ENCODE measurements around the gene S1PR2. TPM values are rescaled to one million over a fixed set of nuclear protein-coding genes. Genes with fewer than 3 reads are reported as not detected.
"Not testable (repeated sequence)": the region's sequence is repeated elsewhere in the genome, so short reads cannot be mapped to it uniquely, and the experiment has no call there.

S1PR2 gene
- polyA plus RNA-seq, 1 donor, result 11.9 TPM

DNA sequence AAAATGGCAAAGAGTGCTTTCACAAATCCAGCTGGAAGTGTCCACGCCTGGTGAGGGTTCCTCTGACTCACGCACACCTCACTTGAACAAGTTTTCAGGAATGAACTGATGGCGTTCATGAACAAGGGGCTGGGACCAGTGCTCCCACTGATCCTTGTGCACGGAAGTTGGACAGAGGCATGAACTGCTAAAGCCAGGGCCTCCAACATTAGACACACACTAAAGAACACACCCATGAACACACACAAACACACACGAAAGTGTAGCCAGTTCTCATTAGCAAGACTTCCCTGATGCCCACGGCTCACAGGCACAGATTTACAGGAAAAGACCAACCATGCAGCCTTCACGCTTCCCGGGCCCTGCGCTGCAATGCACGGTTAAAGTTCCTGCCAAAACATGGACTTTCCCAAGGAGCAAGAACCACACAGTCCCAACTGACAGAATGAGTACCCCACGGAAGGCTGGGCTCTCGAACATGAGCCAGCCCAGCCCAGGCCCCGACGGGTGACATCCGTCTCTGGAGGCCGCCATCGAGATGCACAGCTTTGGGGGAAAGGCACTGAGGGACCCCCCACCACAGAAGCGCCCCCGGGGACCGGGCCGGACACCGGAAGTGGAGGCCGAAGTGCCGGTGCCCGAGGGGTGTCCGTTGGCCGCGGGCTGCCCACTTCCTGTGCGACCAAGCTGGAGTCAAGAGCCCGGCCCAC, 37.2 kb downstream of the S1PR2 start:
- DNase-seq, result peak; percentile 2

DNA sequence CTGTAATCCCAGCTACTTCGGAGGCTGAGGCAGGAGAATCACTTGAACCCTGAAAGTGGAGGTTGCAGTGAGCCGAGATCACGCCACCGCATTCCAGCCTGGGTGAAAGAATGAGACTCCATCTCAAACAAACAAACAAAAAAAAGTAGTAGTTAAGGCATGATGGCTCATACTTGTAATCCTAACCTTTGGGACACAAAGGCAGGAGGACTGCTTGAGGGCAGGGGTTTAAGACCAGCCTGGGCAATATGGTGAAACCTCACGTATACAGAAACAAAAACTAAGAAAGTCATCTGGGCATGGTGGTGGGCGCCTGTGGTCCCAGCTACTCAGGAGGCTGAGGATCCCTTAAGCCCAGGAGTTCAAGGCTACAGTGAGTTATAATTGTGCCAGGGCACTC, 38.2 kb downstream of the S1PR2 start:
- DNase-seq, result no peak

DNA sequence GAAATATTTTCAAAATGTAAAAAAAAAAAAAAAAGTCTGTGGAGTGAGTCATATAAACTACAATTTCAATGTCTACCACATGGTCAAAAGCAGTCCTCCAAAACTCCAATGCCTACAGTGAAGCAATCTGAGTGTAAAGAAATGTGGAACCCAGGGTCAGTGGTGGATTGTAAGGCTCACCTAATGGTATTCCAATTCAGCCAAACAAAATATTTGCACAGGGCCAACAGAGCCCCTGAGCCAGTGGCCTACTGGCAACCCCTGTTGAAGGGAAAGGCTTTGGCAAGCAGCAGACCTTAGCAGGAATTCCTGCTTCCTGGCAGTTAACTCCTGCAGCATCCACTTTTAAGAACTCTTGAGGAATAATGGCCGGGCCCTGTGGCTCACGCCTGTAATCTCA, 39.8 kb downstream of the S1PR2 start:
- DNase-seq, result no peak

DNA sequence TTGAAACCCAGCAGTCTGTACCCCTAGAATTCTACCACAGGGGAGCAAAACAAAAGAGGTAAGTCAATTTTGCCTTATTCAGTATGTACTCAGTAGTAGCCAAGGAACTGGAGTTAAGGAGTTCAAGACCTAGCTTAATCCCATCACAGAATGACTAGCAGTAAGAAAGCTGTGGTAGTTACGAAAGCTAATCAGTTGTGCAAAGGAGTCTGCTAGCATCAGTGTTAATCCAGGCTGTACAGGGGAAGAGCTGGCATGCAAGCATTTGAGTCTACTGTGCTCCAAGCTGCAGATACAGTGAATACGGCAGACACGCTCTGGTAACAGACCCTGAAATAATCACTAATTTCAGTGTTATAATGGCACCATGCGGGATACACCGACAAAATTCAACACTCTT, 41.1 kb downstream of the S1PR2 start:
- no peak for DNase-seq

DNA sequence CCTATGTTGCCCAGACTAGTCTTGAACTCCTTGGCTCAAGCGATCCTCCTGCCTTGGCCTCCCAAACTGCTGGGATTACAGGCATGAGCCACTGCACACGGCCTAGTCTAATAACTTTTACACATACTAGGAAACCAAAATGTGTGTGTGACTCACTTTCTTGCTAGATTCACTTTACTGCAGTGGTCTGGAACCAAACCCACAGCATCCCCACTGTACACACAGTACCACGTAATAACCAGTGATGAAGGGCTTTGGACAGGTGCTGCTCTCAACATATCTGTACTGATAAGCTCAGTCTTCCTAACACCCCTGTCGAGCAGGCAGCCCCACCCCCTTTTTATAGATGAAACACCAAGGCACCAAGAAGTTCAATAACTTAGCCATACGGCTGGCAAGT, 41.5 kb downstream of the S1PR2 start:
- no peak for DNase-seq

DNA sequence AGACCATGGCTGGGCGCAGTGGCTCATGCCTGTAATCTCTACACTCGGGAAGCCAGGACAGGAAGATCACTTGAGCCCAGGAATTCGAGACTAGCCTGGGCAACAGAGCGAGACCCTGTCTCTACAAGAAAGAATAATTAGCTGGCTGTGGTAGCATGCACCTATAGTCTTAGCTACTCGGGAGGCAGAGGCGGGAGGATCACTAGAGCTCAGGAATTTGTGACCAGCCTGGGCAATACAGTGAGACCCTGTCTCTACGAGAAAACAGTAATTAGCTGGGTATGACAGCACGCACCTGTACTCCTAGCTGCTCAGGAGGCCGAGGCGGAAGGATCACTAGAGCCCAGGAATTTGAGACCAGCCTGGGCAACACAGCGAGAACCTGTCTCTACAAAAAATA, 43.8 kb downstream of the S1PR2 start:
- no peak for DNase-seq

DNA sequence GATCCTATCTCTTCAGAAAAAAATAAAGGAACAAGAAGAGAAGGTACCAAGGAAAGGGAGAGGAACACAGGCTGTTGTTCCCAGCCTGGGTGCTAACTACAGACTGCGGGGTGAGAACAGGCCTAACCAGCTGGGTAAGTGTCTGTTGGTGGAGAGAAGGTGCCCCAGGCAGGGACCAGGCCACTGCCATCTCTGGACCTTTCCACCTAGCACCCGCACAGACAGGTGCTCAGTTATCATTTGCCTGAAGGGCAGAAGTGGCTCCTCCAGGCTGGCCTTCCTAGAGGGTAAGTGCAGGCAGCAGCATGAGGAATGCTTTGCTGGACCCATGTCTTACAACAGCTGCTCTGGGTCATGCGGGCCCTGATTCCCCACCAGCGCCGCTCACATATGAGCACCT, 46.5 kb downstream of the S1PR2 start:
- DNase-seq, result no peak

DNA sequence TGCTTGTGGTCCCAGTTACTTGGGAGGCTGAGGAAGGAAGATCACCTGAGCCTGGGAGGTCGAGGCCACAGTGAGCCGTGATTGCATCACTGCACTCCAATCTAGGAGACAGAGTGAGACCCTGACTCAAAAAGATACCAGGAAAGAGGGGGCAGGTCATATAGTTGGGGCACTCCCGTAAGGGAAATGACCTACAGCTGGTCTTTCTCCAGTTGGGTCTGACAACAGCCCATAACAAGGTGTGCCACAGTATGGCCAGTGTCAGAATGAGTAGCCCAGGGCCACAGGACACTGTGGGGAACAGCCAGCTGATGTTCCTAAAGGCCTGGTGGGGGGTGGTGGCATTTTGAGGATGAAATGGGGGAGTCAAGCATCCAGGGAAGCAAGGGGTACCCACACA, 47.2 kb downstream of the S1PR2 start:
- no peak for DNase-seq

DNA sequence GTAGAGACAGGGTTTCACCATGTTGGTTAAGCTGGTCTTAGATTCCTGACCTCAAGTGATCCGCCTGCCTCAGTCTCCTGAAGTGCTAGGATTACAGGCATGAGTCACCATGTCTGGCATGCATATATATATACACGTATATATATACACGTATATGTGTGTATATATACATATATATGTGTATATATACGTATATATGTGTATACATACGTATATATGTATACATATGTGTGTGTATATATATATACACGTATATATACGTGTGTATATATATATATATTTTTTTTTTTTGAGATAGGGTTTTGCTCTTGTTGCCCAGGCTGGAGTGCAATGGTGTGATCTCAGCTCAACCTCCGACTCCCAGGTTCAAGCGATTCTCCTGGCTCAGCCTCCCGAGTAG, 48.3 kb downstream of the S1PR2 start:
- no peak for DNase-seq

DNA sequence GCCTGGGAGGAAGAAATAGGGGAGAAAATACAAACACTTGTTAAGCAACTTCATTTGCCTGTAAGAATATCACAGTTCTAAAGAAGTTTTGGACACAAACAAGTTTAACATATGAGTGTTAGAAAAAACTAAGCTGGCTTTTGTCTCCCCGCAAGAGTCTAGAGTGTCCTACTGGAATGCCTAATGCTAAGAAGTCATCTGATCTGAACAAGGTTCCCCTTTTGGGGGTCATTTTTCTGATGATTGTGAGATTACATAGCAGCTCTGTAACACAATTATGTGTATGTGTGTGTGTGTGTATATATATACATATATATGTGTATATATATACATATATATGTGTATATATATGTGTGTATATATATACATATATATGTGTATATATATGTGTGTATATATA, 49.1 kb downstream of the S1PR2 start:
- no peak for DNase-seq

DNA sequence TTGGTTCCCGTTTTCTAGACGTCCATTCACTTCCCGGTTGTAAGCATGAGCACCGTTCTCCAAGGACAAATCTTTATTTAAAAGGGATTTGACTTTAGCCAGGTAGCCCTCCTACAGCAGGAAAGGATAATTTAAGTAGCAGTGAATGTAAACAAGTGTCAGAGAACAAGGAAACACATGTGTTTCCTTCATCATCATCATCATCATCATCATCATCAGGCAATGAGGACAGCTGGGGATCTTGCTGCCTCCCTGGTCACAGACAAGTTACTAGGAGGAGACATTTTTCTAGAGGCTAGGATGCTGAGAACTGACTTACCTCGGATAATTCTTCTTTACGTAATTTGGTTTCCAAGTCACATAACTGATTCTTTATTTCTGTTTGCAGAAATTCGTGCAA, 50.7 kb downstream of the S1PR2 start:
- DNase-seq, result no peak

DNA sequence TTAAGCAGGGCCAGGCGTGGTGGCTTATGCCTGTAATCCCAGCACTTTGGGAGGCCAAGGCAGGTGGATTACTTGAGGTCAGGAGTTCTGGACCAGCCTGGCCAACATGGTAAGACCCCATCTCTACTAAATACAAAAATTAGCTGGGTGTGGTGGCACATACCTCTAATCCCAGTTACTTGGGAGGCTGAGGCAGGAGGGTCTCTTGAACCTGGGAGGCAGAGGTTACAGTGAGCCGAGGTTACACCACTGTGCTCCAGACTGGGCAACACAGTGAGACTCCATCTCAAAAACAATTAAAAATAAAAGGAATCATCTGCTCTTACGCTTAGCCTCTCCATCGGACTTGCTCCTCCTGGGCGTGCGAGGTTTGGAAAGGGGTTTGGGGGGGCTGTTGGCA, 51.1 kb downstream of the S1PR2 start:
- DNase-seq, result not testable (repeated sequence)

DNA sequence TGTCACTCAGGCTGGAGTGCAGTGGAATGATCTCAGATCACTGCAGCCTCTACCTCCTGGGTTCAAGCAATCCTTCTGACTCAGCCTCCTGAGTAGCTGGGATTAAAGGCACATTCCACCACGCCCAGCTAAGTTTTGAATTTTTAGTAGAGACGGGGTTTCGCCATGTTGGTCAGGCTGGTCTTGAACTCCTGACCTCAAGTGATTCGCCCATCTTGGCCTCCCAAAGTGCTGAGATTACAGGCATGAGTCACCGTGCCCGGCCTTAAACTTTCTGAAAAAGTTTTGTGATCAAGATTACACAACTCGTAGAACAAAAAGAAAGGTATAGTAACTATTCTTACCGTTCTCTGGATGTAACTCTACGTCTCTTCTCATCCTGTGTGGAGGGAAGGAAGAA, 57.6 kb downstream of the S1PR2 start:
- no peak for DNase-seq

Other genes with a start within 250 kb of the S1PR2 start
- gene COL5A3, start 220.8 kb downstream of the S1PR2 start, polyA plus RNA-seq (ENCODE audit: insufficient read length), result 0.71 TPM
- gene RDH8, start 217.8 kb downstream of the S1PR2 start, polyA plus RNA-seq (ENCODE audit: insufficient read length), result 0.40 TPM
- 23.2 TPM for gene SHFL, start 145.0 kb downstream of the S1PR2 start, polyA plus RNA-seq (ENCODE audit: insufficient read length)
- gene ANGPTL6, start 128.7 kb downstream of the S1PR2 start, polyA plus RNA-seq (ENCODE audit: insufficient read length), result 1.4 TPM
- gene PPAN, start 125.0 kb downstream of the S1PR2 start, polyA plus RNA-seq (ENCODE audit: insufficient read length), result 28.4 TPM
- 12.7 TPM for gene P2RY11, start 119.6 kb downstream of the S1PR2 start, polyA plus RNA-seq (ENCODE audit: insufficient read length)
- gene EIF3G, start 111.4 kb downstream of the S1PR2 start, polyA plus RNA-seq (ENCODE audit: insufficient read length), result 201 TPM
- gene DNMT1, start 36.4 kb downstream of the S1PR2 start, polyA plus RNA-seq (ENCODE audit: insufficient read length), result 160 TPM
- 34.2 TPM for gene MRPL4, start 20.9 kb upstream of the S1PR2 start, polyA plus RNA-seq (ENCODE audit: insufficient read length)
- gene ICAM1, start 39.8 kb upstream of the S1PR2 start, polyA plus RNA-seq (ENCODE audit: insufficient read length), result 4.7 TPM
- gene ICAM4, start 55.6 kb upstream of the S1PR2 start, polyA plus RNA-seq (ENCODE audit: insufficient read length), result 0.37 TPM
- gene ICAM5, start 58.6 kb upstream of the S1PR2 start, polyA plus RNA-seq (ENCODE audit: insufficient read length), result 0.08 TPM
- 7.1 TPM for gene ZGLP1, start 78.5 kb upstream of the S1PR2 start, polyA plus RNA-seq (ENCODE audit: insufficient read length)
- gene FDX2, start 84.7 kb upstream of the S1PR2 start, polyA plus RNA-seq (ENCODE audit: insufficient read length), result 14.3 TPM
- 25.4 TPM for gene RAVER1, start 102.2 kb upstream of the S1PR2 start, polyA plus RNA-seq (ENCODE audit: insufficient read length)
- gene ICAM3, start 108.3 kb upstream of the S1PR2 start, polyA plus RNA-seq (ENCODE audit: insufficient read length), result 8.1 TPM
- gene TYK2, start 149.2 kb upstream of the S1PR2 start, polyA plus RNA-seq (ENCODE audit: insufficient read length), result 133 TPM
- 141 TPM for gene CDC37, start 172.2 kb upstream of the S1PR2 start, polyA plus RNA-seq (ENCODE audit: insufficient read length)
- gene PDE4A, start 189.2 kb upstream of the S1PR2 start, polyA plus RNA-seq (ENCODE audit: insufficient read length), result 1.5 TPM